GM19455 (cell line): Measurements from ENCODE around the gene MAP7.
A peak's percentile ranks its signal among the peaks of the same experiment; 100 is the strongest.

Source experiments
- ATAC-seq: cut with Tn5 transposase; IDR thresholded peaks from one replicate; pipeline ENCODE4 v1.9.1; 2021; ENCODE audit not compliant: unreplicated experiment

MAP7 gene

GRCh38 chr6:136427378-136427717 is 122.9 kb downstream of the MAP7 start:
- ATAC-seq, result no peak

- no peak for ATAC-seq
These were observed 123.4 kb downstream of the MAP7 start for GRCh38 chr6:136426627-136427377.

DNA sequence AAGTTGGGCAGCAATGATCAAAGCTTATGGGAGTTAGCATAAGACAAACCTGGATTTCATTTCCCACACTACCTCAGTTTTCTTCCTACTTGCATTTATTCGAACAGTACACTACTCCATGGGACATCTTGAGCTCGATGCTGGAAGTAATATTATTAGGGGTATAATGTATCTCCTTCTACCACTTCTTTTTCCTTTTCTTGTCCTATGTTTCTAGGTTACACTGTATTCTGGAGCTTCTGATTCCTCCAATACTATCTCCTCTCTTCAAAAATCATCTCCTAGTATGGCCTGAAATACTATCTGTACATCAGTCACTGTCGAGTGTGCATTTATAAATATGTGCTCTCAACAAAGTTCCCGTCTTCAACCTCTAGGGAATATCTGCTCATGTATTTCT is 124.4 kb downstream of the MAP7 start:
- no peak for ATAC-seq

GRCh38 chr6:136424901-136425300 is 125.3 kb downstream of the MAP7 start:
- no peak for ATAC-seq

DNA sequence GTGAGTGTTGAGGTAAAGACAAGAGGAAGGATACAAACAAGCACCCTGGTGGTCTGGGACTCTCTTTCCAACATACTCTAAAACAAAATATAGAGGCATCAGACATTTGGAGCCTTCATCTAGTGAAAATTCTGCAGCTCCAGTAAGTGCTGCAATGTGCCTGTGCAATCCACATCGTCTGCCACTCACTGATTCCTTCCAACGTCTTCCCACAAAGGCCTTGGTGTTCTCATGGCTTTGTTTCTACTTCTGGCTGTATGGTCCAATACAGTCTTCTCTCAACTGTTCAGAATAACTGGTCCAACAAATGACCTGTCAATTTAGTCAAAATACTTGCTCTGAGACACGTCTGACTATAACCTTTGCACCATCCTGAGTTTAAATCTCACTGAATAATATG is 125.8 kb downstream of the MAP7 start:
- no peak for ATAC-seq

DNA sequence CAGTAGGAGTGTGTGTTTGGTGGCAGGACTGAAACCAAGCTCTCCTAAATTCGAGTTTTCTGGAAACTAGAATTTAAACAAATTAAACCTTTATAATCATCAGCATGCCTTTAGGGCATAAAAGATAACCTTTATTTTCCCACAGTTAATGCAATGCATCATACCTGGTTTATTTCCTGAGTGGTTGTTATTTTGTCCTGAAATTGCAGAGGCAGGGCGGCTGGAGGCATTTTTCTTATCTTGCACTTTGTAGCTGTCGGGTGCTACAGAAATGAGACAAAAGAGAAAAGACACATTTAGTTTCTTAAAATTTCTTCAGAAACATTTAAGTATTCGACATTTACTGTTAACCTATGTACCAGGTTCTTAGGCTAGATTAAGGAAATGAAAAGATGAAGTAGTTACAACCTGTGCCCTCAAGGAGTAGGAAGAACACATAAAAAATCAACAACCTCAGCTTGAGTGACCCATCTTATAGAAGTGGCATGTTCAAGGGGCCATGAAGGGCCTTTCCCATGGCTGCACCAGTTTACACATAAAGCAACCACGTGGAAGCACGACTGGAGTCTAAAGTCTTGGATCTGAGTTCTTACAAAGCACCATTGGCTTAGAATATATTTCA is 128.6 kb downstream of the MAP7 start:
- ATAC-seq, result no peak

GRCh38 chr6:136420853-136421252 is 129.4 kb downstream of the MAP7 start:
- ATAC-seq, result no peak

DNA sequence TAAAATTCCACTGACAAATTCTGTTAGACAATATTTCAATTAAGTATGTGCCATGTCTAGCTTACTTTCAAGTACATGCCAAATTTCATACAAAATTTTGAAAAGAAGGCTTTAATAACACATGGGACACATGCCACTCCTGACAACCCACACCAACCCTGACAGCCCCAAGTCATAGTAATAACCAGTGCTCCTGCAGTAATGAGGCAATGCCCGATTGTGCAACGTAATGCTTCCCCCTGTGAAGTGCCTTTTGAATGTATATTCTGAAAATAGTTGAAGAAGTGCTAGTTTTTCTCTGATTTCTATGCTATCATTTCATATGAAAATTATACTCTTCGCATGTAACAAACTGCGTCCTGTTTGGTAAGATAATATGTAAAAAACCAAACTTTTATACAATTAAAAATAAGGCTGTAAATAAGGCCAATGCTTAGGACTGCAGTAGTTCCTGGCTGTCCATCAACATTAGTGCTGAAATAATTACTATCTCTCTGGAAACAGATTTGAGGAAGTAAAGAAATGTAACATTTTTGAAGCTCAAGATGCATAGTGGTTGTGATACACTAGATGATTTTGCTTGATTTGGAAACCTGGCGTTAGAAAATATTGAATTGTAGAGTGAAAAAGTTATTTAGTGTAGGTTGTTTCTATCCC is 134.7 kb downstream of the MAP7 start:
- no peak for ATAC-seq

DNA sequence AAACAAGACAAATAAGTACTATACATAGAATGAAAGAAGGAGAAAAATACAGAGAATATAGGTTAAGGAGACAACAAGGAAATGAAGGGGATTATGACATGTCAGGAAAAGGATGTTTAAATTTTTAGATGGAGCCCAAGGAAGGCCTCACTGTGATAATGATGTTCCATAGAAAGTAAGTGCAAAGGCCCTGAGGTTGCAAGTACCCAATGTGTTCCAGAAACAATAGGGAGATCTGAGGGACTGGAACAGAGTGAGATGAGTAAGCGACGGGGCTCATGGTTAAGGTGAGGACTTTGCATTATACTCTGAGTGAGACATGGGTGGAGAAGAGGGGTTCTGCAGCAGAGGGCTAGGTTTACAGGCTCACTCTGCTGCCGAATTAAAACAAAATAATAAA is 137.8 kb downstream of the MAP7 start:
- ATAC-seq, result no peak

DNA sequence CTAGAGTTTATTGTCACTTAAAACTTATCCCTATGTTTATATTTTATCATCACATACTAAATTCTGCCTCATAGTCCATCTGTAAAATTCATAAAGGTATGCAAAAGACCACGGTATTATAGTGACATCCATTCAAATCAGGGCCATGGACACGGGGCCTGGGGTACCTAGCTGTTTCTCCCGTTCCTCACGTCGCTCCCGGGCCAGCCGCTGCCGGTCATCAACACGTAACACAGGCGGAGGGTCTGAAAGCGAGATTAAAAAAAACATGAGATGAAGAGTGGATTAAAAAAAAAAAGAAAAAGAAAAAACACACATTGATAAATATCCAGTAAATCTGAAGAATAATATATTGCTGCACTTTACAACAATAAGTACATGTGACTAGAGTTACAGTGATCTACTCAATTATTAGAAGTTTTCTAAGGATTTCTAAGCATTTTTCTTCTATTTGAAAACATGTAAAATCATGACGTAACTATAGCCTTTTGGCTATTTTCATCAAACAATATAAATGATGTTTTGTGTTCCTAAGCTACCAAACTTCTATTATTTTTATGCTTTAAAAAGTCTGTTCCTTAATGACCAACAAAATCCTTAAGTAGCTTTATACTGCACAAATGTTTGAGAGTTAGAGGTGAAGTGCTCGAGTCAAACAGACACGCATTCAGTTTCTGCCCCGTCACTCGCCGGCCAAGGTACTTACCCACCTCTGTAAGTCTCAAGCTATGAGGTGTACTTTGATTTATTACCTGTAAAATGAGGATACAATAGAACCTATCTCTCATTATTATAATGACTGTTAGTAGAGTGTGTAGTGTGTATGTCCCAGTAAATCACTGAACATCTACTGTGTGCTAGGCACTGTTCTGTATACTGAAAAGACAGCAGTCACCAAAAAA is 138.5 kb downstream of the MAP7 start:
- ATAC-seq, result no peak

GRCh38 chr6:136411025-136411325 is 139.2 kb downstream of the MAP7 start:
- ATAC-seq, result no peak

GRCh38 chr6:136410201-136411024 is 139.8 kb downstream of the MAP7 start:
- peak; percentile 79 for ATAC-seq

DNA sequence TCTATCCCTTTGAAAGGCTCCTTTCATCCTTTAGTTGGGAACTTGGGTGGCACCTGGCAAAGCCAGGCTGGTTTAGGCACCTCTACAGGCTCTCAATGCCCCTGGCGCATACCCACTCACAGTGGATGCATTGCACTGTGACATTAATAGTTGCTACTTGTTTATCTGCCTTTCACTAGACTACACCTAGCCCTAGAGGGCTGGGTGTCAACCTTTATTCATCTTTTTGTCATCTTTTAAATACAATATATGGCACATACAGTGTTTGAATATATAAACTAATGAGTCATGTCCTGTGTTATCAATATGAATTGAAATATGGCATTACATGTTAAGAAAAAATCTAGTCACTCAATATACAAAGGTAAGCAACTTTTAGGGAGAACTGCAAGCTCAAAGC is 140.6 kb downstream of the MAP7 start:
- ATAC-seq, result no peak

- no peak for ATAC-seq
These were observed 142.0 kb downstream of the MAP7 start for GRCh38 chr6:136408204-136408603.

- no peak for ATAC-seq
These were observed 144.7 kb downstream of the MAP7 start for GRCh38 chr6:136405420-136406029.

- no peak for ATAC-seq
These were observed 145.4 kb downstream of the MAP7 start for GRCh38 chr6:136404627-136405419.

DNA sequence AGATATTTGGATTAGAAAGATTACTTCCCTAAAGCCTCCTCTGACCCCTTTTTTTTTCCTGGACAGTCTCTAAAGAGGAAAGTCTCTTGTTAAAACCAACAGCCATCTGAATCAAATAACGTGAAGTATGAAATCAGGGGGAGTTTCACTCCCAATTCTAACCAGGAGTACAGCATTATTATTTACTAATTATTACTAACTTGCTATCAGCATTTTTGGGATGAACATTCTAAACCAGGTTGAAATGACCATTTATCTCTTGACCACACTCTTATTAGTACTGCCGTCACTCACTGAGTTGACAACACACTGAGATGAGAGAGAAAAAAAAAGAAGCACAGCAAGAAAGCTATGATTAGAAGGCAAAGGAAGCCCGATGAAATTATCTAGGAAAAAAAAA is 146.2 kb downstream of the MAP7 start:
- no peak for ATAC-seq

DNA sequence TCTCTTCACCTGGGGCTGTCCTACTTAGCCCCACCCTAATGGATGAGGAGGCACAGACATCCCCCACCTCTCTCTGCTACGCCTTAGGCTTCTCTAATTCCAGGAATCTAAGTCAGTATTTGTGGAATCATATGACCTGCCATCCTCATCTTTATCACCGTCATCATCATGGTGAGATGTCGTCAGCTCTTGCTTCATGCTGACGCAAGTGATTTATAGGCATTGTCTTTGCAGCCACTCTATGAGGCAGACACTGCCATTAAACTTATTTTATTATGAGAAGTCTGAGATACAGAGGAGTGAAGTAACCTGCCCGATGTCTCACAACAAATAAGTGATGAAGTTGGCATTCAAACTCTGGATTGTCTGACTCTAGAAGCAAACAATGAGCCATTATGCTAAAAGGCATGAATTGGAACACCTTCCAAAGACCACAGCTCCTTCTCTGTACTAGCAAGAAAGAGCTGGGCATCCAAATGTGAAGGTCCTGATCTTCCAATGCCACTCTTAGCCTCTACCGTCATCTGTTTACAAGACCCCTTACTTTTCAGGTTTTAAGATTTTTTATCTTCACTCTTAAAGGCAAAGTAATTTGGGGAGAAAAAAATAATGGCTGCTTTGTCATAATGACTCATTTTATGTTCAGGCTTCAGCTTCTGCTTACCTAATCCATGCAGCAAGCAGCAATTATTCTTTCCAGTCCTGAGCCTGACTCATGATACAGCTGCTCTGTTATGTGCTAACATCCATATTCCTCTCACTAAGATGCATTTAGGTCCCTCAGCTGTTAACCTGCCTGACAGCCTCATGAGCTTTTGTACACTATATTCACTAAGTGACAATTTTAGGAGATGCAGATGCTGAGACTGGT is 146.9 kb downstream of the MAP7 start:
- ATAC-seq, result no peak

DNA sequence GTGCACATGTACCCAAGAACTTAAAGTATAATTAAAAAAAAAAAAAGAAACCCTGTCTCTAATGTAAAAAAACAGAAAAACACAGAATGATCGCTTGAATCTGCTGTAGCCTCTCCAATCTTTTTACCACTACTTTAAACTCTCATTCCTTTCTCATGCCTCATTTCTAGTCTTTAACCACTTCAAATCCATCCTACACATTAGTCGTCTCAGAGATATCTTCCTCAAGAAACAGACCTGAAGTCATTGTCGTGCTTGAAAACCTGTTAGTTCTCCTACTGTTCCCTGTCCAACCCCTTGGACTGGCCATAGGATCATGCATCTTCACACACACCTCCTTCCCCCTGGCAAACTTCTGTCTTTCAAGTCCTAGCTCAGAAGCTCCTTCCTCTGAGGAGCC is 148.5 kb downstream of the MAP7 start:
- ATAC-seq, result no peak
